ENCODE data around the gene GALNT7.
A peak's percentile ranks its signal among the peaks of the same experiment; 100 is the strongest.
"Not testable (repeated sequence)": the region's sequence is repeated elsewhere in the genome, so short reads cannot be mapped to it uniquely, and the experiment has no call there.

The GALNT7 gene

GRCh38 chr4:173174594-173175012, 6.0 kb downstream of the GALNT7 start:
- TF ChIP-seq, protein P1, sequence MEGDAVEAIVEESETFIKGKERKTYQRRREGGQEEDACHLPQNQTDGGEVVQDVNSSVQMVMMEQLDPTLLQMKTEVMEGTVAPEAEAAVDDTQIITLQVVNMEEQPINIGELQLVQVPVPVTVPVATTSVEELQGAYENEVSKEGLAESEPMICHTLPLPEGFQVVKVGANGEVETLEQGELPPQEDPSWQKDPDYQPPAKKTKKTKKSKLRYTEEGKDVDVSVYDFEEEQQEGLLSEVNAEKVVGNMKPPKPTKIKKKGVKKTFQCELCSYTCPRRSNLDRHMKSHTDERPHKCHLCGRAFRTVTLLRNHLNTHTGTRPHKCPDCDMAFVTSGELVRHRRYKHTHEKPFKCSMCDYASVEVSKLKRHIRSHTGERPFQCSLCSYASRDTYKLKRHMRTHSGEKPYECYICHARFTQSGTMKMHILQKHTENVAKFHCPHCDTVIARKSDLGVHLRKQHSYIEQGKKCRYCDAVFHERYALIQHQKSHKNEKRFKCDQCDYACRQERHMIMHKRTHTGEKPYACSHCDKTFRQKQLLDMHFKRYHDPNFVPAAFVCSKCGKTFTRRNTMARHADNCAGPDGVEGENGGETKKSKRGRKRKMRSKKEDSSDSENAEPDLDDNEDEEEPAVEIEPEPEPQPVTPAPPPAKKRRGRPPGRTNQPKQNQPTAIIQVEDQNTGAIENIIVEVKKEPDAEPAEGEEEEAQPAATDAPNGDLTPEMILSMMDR (IDR thresholded peaks at IDR 0.05; ENCODE audit: low read depth, low read length, missing control alignments) = no peak
- in situ Hi-C loops (cut with HindIII; ENCODE audit: low pct_ligation_motif_present, low sequenced_read_pairs) = no loop called here
- Histone ChIP-seq H3K36me3 (replicated peaks) (no peaks in the 10 kb centered on the region), H3K27me3 (replicated peaks) (no peaks in the 10 kb centered on the region), H3K27ac (no peak overlapping the region), H3K4me3 (ENCODE audit: low read depth, low read length) (no peak overlapping the region)
- no peak for DNase-seq

DNA sequence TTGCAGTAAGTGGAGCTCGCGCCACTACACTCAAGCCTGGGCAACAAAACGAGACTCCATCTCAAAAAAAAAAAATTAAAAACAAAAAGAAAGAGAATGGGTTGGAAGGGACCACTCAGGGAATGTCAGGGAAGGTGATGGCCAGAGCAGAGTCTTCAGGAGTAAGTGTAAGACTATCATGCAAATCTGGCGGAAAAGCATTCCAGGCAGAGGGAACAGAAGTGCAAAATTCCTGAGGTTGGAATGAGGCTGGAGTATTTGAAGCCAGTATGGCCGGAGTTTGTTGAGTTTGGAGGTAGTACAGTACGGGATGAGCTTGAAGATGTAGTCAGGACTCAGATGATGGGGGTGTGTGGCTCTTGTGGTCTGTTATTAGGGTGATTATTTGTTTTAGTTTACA, 7.4 kb downstream of the GALNT7 start:
- DNase-seq = no peak
- TF ChIP-seq, protein P1 (IDR thresholded peaks at IDR 0.05; ENCODE audit: low read depth, low read length, missing control alignments) = no peak
- in situ Hi-C loops (cut with HindIII; ENCODE audit: low pct_ligation_motif_present, low sequenced_read_pairs) = no loop called here
- no peak overlapping the region for H3K27ac ChIP-seq
- H3K36me3 ChIP-seq (replicated peaks) = no peaks in the 10 kb centered on the region
- H3K4me3 ChIP-seq (ENCODE audit: low read depth, low read length) = no peak overlapping the region
- no peaks in the 10 kb centered on the region for H3K27me3 ChIP-seq (replicated peaks)

- Histone ChIP-seq H3K27ac (no peak overlapping the region), H3K36me3 (replicated peaks) (no peaks in the 10 kb centered on the region), H3K27me3 (replicated peaks) (no peaks in the 10 kb centered on the region), H3K4me3 (ENCODE audit: low read depth, low read length) (no peak overlapping the region)
- DNase-seq = no peak
- TF ChIP-seq, protein P1 (IDR thresholded peaks at IDR 0.05; ENCODE audit: low read depth, low read length, missing control alignments) = no peak
- in situ Hi-C loops (cut with HindIII; ENCODE audit: low pct_ligation_motif_present, low sequenced_read_pairs) = no loop called here
These were observed 8.6 kb downstream of the GALNT7 start for GRCh38 chr4:173177232-173177631.

DNA sequence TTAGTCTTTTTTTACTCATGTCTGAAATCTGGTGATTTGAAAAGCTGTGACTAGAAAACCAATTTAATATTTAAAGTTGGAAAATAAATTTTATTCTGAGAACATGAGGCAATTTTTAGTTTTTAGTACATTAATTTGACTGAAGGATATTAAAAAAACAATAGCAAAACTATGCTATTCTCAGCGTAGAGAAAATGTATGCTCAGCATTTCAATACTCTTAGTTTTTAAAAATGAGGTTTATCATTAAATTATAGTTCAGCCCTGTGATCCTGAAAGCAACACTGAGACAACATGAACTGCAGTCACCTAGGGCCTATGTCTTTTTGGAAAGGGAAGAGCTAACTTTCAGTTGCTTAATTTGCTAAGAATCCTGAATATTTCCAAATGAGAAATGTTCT, 9.5 kb downstream of the GALNT7 start:
- TF ChIP-seq, protein P1 (IDR thresholded peaks at IDR 0.05; ENCODE audit: low read depth, low read length, missing control alignments) = no peak
- in situ Hi-C loops (cut with HindIII; ENCODE audit: low pct_ligation_motif_present, low sequenced_read_pairs) = no loop called here
- H3K27ac ChIP-seq = no peak overlapping the region

DNA sequence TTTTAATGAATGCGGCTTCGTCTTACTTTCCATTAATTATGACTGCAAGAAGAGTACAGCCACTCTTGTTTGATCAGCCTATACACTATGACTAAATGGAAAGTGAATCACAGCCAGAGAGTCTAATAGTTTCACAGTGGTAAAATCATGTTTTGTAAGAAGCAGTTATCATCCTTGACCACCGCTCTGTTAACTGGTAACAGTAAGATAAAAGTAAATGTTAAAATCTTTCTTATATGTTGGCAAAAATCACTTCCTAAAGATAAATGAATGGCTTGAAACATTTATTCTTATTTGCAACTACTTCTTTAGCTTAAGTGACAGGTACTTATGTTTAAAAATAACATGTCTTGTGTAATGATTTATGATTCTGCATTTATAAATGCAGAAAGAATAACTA, 13.2 kb downstream of the GALNT7 start:
- DNase-seq = peak; percentile 29
- no peaks in the 10 kb centered on the region for H3K27me3 ChIP-seq (replicated peaks)
- TF ChIP-seq, protein P1 (IDR thresholded peaks at IDR 0.05; ENCODE audit: low read depth, low read length, missing control alignments) = no peak
- in situ Hi-C loops (cut with HindIII; ENCODE audit: low pct_ligation_motif_present, low sequenced_read_pairs) = no loop called here
- H3K4me3 ChIP-seq (ENCODE audit: low read depth, low read length) = no peak overlapping the region
- H3K27ac ChIP-seq = peak overlapping the region; percentile 50
- no peaks in the 10 kb centered on the region for H3K36me3 ChIP-seq (replicated peaks)

More for the DNA sequence above, 9.5 kb downstream of the GALNT7 start:
- Histone ChIP-seq H3K4me3 (ENCODE audit: low read depth, low read length) (no peak overlapping the region), H3K36me3 (replicated peaks) (no peaks in the 10 kb centered on the region), H3K27me3 (replicated peaks) (no peaks in the 10 kb centered on the region)
- DNase-seq = no peak

- Histone ChIP-seq H3K36me3 (replicated peaks) (no peaks in the 10 kb centered on the region), H3K4me3 (ENCODE audit: low read depth, low read length) (no peak overlapping the region), H3K27ac (peak overlapping the region; percentile 50), H3K27me3 (replicated peaks) (no peaks in the 10 kb centered on the region)
- peak; percentile 86 for DNase-seq
- in situ Hi-C loops (cut with HindIII; ENCODE audit: low pct_ligation_motif_present, low sequenced_read_pairs) = no loop called here
- TF ChIP-seq, protein P1 (IDR thresholded peaks at IDR 0.05; ENCODE audit: low read depth, low read length, missing control alignments) = no peak
These were observed 13.8 kb downstream of the GALNT7 start for GRCh38 chr4:173182403-173182802.

DNA sequence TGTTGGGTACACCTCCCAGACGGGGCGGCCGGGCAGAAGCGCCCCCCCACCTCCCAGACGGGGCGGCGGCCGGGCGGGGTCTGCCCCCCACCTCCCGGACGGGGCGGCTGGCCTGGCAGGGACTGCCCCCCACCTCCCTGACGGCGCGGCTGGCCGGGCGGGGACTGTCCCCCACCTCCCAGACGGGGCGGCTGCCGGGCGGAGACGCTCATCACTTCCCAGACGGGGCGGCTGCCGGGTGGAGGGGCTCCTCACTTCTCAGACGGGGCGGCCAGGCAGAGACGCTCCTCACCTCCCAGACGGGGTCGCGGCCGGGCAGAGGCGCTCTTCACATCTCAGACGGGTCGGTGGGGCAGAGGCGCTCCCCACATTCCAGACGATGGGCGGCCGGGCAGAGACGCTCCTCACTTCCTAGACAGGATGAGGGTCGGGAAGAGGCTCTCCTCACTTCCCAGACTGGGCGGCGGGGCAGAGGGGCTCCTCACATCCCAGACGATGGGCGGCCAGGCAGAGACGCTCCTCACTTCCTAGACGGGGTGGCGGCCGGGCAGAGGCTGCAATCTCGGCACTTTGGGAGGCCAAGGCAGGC, 15.1 kb downstream of the GALNT7 start:
- DNase-seq; H3K4me3 ChIP-seq (ENCODE audit: low read depth, low read length); H3K27ac ChIP-seq; in situ Hi-C loops (cut with HindIII; ENCODE audit: low pct_ligation_motif_present, low sequenced_read_pairs); H3K36me3 ChIP-seq (replicated peaks); H3K27me3 ChIP-seq (replicated peaks): not testable (repeated sequence)

All from brain microvascular endothelial cell (primary cell).